BJ (cell line): ENCODE data around the gene DUSP6. TPM values are rescaled to one million over a fixed set of nuclear protein-coding genes. Genes with fewer than 3 reads are reported as not detected.

Source experiments
- CTCF ChIA-PET: fragments of 350-600 bp; formaldehyde crosslinking; extraction: SDS; loops from one replicate; lab custom pipeline; 2021; ENCODE audit warnings: antibody characterized with exemption, inconsistent platforms; lab: Yijun Ruan, JAX
- POLR2A ChIA-PET: fragments of 300-600 bp; sonication (Branson Sonifier 250); formaldehyde crosslinking; extraction: SDS; loops from one replicate; lab custom pipeline; 2021; ENCODE audit warnings: antibody characterized with exemption; lab: Charles Lee
- DNase-seq: peaks from one replicate; pipeline ENCODE4 v3.0.0-alpha.2; 2011; ENCODE audit warnings: low read depth
- H3K27me3 ChIP-seq: 2 replicates; pipeline ENCODE4 v1.6.0; 2011; ENCODE audit warnings: low read length; ENCODE audit not compliant: control insufficient read depth, insufficient read depth
- H3K36me3 ChIP-seq: 2 replicates; pipeline ENCODE4 v1.5.1; 2011; ENCODE audit warnings: low read length; ENCODE audit not compliant: control insufficient read depth, insufficient read depth
- H3K4me3 ChIP-seq: 2 replicates; pipeline ENCODE4 v1.5.1; 2011; ENCODE audit warnings: low read depth, mild to moderate bottlenecking, control low read depth, low read length
- polyA plus RNA-seq: library from polyadenylated mRNA; depleted of rRNA; stranded (reverse); fragments of >200 nt; gene quantifications from 2 replicates; pipeline ENCODE4 v1.2.3, GENCODE V29; 2011
- TF ChIP-seq, protein P1 (sequence below): IDR thresholded peaks from 2 replicates; pipeline ENCODE4 v1.5.1; 2011; ENCODE audit warnings: low read depth, mild to moderate bottlenecking, control low read depth, inconsistent platforms, low read length, moderate library complexity; ENCODE audit not compliant: insufficient read depth

The DUSP6 gene
- polyA plus RNA-seq, 1 experiment: 26.6 TPM

DNA sequence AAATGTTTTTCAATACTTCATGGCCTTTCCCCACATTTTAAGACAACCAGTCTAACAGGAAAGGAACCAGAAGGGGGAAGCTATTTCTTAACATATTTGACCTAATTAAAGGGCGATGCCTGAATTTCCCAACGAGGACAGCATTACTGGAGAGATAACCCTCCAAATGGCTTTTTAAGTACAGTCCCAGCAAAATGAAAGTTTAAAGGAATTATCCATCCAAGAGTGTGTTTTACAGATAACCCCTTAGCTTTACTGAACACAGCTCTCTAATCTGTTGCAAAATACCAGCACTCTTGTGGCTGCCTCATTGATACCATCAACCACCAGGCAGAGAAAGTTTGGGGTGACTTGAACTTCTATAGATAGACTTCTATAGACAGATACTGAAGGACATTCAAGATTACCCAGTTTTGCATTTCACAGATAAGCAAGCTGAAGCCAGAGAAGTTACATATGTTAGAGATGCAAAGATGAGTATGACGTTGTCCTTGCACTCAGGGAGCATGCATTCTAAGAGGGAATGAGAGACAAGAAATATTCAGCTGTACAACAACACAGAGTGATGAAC, 41.3 kb upstream of the DUSP6 start:
- H3K4me3 ChIP-seq: no peak overlapping the region
- ChIA-PET POLR2A (no interaction called here), CTCF (no interaction called here)
- H3K36me3 ChIP-seq: no peaks in the 10 kb centered on the region
- DNase-seq: no peak
- TF ChIP-seq, protein P1, sequence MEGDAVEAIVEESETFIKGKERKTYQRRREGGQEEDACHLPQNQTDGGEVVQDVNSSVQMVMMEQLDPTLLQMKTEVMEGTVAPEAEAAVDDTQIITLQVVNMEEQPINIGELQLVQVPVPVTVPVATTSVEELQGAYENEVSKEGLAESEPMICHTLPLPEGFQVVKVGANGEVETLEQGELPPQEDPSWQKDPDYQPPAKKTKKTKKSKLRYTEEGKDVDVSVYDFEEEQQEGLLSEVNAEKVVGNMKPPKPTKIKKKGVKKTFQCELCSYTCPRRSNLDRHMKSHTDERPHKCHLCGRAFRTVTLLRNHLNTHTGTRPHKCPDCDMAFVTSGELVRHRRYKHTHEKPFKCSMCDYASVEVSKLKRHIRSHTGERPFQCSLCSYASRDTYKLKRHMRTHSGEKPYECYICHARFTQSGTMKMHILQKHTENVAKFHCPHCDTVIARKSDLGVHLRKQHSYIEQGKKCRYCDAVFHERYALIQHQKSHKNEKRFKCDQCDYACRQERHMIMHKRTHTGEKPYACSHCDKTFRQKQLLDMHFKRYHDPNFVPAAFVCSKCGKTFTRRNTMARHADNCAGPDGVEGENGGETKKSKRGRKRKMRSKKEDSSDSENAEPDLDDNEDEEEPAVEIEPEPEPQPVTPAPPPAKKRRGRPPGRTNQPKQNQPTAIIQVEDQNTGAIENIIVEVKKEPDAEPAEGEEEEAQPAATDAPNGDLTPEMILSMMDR: no peak
- no peaks in the 10 kb centered on the region for H3K27me3 ChIP-seq

GRCh38 chr12:89392391-89392790, 40.1 kb upstream of the DUSP6 start:
- TF ChIP-seq, protein P1: no peak
- DNase-seq: no peak
- no peaks in the 10 kb centered on the region for H3K36me3 ChIP-seq
- H3K27me3 ChIP-seq: no peaks in the 10 kb centered on the region
- POLR2A ChIA-PET: no interaction called here
- no peak overlapping the region for H3K4me3 ChIP-seq
- CTCF ChIA-PET: interaction anchor here (1.4 kb wide), 1 partner anchor 10 kb away, joined by 3 read pairs; no protein-coding TSS in a partner anchor

- Histone ChIP-seq H3K36me3 (no peaks in the 10 kb centered on the region), H3K27me3 (no peaks in the 10 kb centered on the region), H3K4me3 (no peak overlapping the region)
- TF ChIP-seq, protein P1: no peak
- no peak for DNase-seq
- CTCF ChIA-PET: interaction anchor here (1.4 kb wide), 1 partner anchor 9 kb away, joined by 3 read pairs; no protein-coding TSS in a partner anchor
- POLR2A ChIA-PET: no interaction called here
These were observed 39.5 kb upstream of the DUSP6 start for GRCh38 chr12:89391726-89392336.

DNA sequence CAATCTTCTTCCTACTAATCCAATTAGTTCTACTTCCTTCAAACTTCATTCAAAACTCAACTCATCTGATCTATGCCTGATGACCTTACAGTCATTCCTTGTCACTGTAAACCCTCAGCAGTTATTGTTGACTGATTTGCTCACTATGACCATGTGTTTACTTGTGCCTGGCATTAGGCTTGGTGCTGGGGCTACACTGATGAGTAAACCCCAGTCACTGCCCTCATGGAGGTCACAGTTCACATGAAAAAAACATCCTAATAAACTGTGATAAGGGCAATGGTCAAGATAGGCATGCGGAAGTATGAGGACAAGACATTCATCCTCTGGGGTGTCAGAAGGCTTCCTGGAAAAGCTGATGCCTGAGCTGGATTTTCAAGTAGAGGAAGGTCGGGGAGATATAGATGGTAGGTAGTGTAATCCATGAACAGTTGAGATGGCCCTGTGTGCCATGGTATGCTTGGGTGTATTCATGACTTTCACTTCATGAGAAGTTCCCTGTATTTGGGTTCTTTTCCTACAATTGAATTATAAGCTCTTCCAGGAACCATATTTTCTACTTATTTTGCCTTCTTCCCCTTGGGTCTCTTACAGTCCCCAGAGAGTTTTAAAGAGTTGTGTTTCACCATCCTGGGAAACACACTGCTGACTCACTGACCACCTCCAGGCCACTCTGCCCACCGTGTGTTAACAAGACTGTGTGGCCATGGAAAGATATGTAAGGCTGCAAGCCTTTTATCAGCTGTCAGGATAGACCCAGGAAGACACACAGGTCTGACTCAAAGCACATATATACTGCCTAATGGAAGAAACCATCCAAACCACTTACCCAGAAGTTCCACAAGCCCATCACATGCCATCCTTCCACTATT, 38.7 kb upstream of the DUSP6 start:
- POLR2A ChIA-PET: no interaction called here
- no peaks in the 10 kb centered on the region for H3K36me3 ChIP-seq
- TF ChIP-seq, protein P1: no peak
- H3K27me3 ChIP-seq: no peaks in the 10 kb centered on the region
- H3K4me3 ChIP-seq: no peak overlapping the region
- CTCF ChIA-PET: interaction anchor here (1.4 to 1.7 kb wide), 3 partner anchors 9 to 60 kb away, joined by 3 to 7 read pairs (median 4); no protein-coding TSS in a partner anchor
- DNase-seq: no peak
